IPS-18c (cell line): Measurements from ENCODE around the gene RAB11FIP3.

Experiments
- H3K4me3 ChIP-seq: 2 replicates; pipeline ENCODE4 v1.7.0; 2013; ENCODE audit warnings: low read depth, mild to moderate bottlenecking, low read length, moderate library complexity; ENCODE audit not compliant: insufficient read depth
- H3K9me3 ChIP-seq: one replicate; pipeline ENCODE4 v1.6.1; 2013; ENCODE audit warnings: mild to moderate bottlenecking, low read length, moderate library complexity; ENCODE audit not compliant: control insufficient read depth, insufficient read depth

RAB11FIP3 gene

GRCh38 chr16:515939-516226 is 90.4 kb downstream of the RAB11FIP3 start:
- Histone ChIP-seq H3K9me3 (no peaks in the 10 kb centered on the region), H3K4me3 (no peak overlapping the region)

GRCh38 chr16:516301-516700 is 90.9 kb downstream of the RAB11FIP3 start:
- Histone ChIP-seq H3K4me3 (no peak overlapping the region), H3K9me3 (no peaks in the 10 kb centered on the region)

DNA sequence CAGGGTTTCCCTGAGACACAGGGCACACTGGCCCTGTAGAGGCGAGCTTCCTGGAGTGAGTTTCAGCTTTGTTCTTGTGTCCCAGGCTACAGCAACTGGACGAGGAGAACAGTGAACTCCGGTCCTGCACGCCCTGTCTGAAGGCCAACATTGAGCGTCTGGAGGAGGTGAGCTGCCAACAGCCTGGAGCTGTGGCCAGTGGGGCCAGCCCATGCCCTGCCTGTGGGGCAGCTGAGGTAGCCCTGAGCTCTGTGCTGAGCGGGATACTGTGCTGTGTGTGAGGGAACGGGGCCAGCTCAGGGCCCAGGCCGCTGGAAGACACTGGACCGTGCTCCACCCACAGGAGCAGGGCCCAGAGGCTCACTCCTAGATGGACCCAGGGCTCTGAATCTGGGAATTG is 93.4 kb downstream of the RAB11FIP3 start:
- no peak overlapping the region for H3K4me3 ChIP-seq
- no peaks in the 10 kb centered on the region for H3K9me3 ChIP-seq

GRCh38 chr16:519425-519824 is 94.0 kb downstream of the RAB11FIP3 start:
- no peaks in the 10 kb centered on the region for H3K9me3 ChIP-seq
- H3K4me3 ChIP-seq, result no peak overlapping the region

GRCh38 chr16:519841-520687 is 94.6 kb downstream of the RAB11FIP3 start:
- Histone ChIP-seq H3K9me3 (no peaks in the 10 kb centered on the region), H3K4me3 (no peak overlapping the region)

GRCh38 chr16:520847-521246 is 95.4 kb downstream of the RAB11FIP3 start:
- Histone ChIP-seq H3K4me3 (no peak overlapping the region), H3K9me3 (peaks cover 2% of the 10 kb centered on the region)

GRCh38 chr16:521381-522210 is 96.1 kb downstream of the RAB11FIP3 start:
- peaks cover 2% of the 10 kb centered on the region for H3K9me3 ChIP-seq
- no peak overlapping the region for H3K4me3 ChIP-seq

- peaks cover 2% of the 10 kb centered on the region for H3K9me3 ChIP-seq
- no peak overlapping the region for H3K4me3 ChIP-seq
Observed at GRCh38 chr16:522320-523096, 97.1 kb downstream of the RAB11FIP3 start.

DNA sequence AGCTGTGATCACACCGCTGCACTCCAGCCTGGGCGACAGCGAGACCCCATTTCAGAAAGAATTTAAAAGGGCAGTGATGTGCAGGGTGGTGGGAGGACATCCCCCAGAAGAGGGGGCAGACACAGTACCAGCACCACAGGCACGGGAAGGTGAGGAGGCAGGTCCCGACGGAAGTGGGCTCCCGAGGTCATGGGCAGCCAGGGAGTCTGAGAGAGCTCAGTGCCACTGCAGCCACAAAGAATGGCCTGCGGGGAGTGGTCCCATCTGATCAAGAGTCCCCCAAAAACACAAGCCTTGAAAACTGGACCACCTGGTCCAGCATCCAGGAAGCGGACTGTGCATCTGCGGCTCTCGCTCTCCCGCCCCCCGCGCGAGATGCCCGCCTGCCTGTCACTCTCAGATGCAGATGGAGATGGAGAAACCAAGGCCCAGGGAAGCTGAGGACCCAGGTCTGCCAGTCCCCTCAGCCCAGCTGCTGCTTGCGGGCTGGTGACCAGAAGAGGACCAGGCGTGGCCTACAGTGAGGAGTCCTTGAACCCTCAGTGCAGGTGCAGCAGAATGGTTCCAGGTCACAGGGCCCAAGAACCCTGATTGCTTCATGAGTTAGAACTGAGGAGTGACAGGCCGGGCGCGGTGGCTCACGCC is 97.8 kb downstream of the RAB11FIP3 start:
- Histone ChIP-seq H3K9me3 (peaks cover 2% of the 10 kb centered on the region), H3K4me3 (no peak overlapping the region)

DNA sequence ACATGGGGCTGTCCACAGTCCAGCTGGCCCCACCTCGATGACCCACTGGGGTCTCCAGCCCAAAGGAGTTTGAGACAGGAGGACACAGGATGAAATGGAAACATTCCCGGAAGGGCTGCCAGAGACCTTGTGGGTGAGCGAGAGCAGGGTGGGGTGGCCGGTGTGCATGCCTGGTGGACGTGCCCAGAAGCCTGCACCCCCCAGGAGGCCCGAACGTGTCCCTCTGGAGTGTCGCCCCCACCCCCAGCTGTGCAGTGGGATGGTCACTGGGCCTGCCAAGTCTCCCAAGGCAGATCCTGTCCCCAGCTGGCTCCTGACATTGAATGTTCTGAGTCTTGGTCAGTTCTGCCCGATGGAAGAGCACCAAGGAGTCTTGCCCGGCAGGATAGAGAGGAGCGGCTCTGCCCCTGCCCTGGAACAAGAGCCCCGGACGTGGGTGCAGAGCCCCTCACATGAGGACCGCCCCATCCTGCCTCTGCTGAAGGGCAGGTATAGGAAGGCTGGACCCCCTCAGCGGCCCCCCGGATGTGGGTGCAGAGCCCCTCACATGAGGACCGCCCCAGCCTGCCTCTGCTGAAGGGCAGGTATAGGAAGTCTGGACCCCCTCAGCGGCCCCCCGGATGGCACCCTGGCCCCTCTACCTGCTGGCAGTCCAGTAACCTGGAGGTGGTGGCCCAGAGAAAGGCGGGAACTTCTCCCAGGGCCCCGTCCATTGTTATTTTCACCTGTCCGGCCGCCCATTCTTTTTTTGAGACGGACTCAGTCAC is 99.0 kb downstream of the RAB11FIP3 start:
- no peak overlapping the region for H3K4me3 ChIP-seq
- peaks cover 2% of the 10 kb centered on the region for H3K9me3 ChIP-seq

DNA sequence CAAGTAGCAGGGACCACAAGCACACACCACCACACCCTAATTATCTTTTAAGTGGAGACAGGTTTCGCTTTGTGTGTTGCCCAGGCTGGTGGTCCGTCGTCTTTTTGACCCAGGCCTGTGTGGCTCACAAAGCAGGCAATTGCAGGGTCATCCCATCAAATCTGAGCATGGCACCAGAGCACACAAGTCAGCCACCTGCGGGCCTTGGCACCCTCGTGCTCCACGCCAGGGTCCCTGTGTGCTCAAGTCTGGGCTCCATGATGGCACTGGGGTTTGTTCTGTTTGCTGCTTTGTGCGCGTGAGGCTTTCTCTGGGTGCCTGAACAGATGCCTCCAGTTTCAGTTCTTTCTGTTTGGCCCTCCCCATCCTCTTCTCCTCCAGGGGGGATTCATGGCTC is 99.7 kb downstream of the RAB11FIP3 start:
- Histone ChIP-seq H3K4me3 (no peak overlapping the region), H3K9me3 (peaks cover 2% of the 10 kb centered on the region)

GRCh38 chr16:525520-526180 is 100.2 kb downstream of the RAB11FIP3 start:
- Histone ChIP-seq H3K4me3 (no peak overlapping the region), H3K9me3 (peaks cover 2% of the 10 kb centered on the region)

GRCh38 chr16:526181-527014 is 100.9 kb downstream of the RAB11FIP3 start:
- H3K9me3 ChIP-seq, result peaks cover 2% of the 10 kb centered on the region

DNA sequence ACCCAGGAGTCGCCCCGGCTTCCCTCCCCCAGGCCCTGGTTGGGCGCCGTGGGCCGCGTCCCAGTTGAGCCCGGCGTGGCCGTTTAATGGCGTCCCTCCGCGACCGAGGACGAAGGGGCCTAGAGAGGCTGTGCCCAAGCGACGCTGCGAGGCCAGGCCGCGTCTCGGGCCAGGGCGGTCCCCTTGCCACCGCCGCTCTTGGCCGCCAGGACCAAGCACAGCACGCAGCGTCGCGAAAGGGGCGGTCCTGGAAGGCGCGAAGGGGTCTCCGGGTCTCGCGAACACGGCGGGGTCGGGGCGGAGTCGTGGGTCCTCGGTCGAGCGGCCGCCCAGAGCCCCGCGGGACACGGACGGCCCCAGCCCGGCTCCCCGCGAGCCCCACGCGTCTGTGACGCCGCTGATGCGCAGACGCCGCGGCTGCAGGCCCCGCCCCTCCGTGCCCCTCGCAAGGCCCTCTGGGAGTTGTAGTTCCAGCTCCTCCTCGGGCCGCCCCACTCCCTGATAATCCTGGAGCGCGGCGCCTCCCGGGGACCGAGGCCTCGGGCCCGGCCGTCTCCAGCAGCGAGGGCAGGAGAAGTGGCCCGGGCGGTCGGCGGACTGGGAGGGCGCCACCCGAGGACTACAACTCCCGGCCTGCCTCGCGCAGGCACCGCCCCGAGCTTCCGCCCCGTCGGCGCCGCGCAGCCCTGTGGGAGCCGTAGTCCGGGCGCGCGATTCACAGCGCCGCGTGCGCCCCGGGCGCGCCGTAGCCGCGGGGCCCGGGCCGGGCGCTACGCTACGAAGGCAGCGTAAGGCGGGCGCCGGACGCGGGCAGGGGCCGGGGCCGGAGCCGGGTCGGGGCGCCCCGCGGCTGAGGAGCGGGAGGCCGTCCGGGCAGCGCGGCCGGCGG is 101.8 kb downstream of the RAB11FIP3 start, which contains the start of gene CAPN15:
Gene CAPN15 (plus strand): TSS at position 698 of the 889 bp plus-strand sequence. CDS start 19,127 bp downstream, outside the sequence.
- peak within 1 kb of the TSS; percentile 91 for H3K4me3 ChIP-seq
- H3K9me3 ChIP-seq, result peaks cover 2% of the 10 kb centered on the region

More at GRCh38 chr16:526181-527014, 100.9 kb downstream of the RAB11FIP3 start:
- peak overlapping the region; percentile 91 for H3K4me3 ChIP-seq
